H9 (cell line): ENCODE measurements around the gene PLXNA4. TPM values are rescaled to one million over a fixed set of nuclear protein-coding genes. Genes with fewer than 3 reads are reported as not detected.

ENCODE experiments used
- DNase-seq: peaks from one replicate; pipeline ENCODE4 v3.0.0-alpha.2; 2017
- H2AFZ ChIP-seq: one replicate; pipeline ENCODE4 v1.6.1; 2013; ENCODE audit warnings: mild to moderate bottlenecking, low read length, control low read depth, moderate library complexity
- H2AK5ac ChIP-seq: 2 replicates; pipeline ENCODE4 v1.6.1; 2013; ENCODE audit warnings: low read length, control low read depth, mixed read lengths; ENCODE audit not compliant: insufficient read length
- H2BK120ac ChIP-seq: one replicate; pipeline ENCODE4 v1.6.1; 2013; ENCODE audit warnings: low read depth, mild to moderate bottlenecking, low read length, control low read depth, inconsistent platforms; ENCODE audit not compliant: poor library complexity, severe bottlenecking
- H2BK12ac ChIP-seq: 2 replicates; pipeline ENCODE4 v1.6.1; 2013; ENCODE audit warnings: low read length, control low read depth, mixed read lengths, low read depth; ENCODE audit not compliant: insufficient read length
- H2BK15ac ChIP-seq: 2 replicates; pipeline ENCODE4 v1.6.1; 2013; ENCODE audit warnings: low read depth, low read length, control low read depth
- H2BK20ac ChIP-seq: one replicate; pipeline ENCODE4 v1.6.1; 2013; ENCODE audit warnings: low read depth, mild to moderate bottlenecking, low read length, control low read depth, inconsistent platforms; ENCODE audit not compliant: poor library complexity, severe bottlenecking
- H2BK5ac ChIP-seq: 2 replicates; pipeline ENCODE4 v1.6.1; 2013; ENCODE audit warnings: low read length, control low read depth, mixed read lengths; ENCODE audit not compliant: insufficient read length
- H3K14ac ChIP-seq: 2 replicates; pipeline ENCODE4 v1.6.1; 2013; ENCODE audit warnings: low read length, control low read depth; ENCODE audit not compliant: insufficient read depth
- H3K18ac ChIP-seq: 2 replicates; pipeline ENCODE4 v1.6.1; 2013; ENCODE audit warnings: low read depth, mild to moderate bottlenecking, mixed read lengths, low read length, control low read depth; ENCODE audit not compliant: insufficient read length
- H3K23ac ChIP-seq: 2 replicates; pipeline ENCODE4 v1.6.1; 2013; ENCODE audit warnings: low read length, control low read depth, mixed read lengths, low read depth; ENCODE audit not compliant: insufficient read length
- H3K23me2 ChIP-seq: 2 replicates; pipeline ENCODE4 v1.6.1; 2013; ENCODE audit warnings: low read depth, mild to moderate bottlenecking, mixed read lengths, low read length, control low read depth; ENCODE audit not compliant: insufficient read length, poor library complexity, severe bottlenecking
- H3K27ac ChIP-seq: 2 replicates; pipeline ENCODE4 v1.5.1; 2013; ENCODE audit warnings: low read length, control low read depth, mixed read lengths, low read depth; ENCODE audit not compliant: insufficient read length
- H3K27me3 ChIP-seq: 2 replicates; pipeline ENCODE4 v1.6.1; 2013; ENCODE audit warnings: low read length, control low read depth, inconsistent platforms; ENCODE audit not compliant: insufficient read depth
- H3K4ac ChIP-seq: 2 replicates; pipeline ENCODE4 v1.6.1; 2013; ENCODE audit warnings: low read depth, mild to moderate bottlenecking, control low read depth, inconsistent platforms, low read length, moderate library complexity
- H3K4me1 ChIP-seq: 2 replicates; pipeline ENCODE4 v1.6.1; 2013; ENCODE audit warnings: low read length, control low read depth, inconsistent platforms; ENCODE audit not compliant: insufficient read depth
- H3K4me2 ChIP-seq: 2 replicates; pipeline ENCODE4 v1.6.1; 2013; ENCODE audit warnings: low read length, control low read depth, mixed read lengths; ENCODE audit not compliant: insufficient read length, insufficient read depth
- H3K56ac ChIP-seq: 2 replicates; pipeline ENCODE4 v1.6.1; 2013; ENCODE audit warnings: low read depth, mild to moderate bottlenecking, mixed read lengths, low read length, control low read depth; ENCODE audit not compliant: insufficient read length
- H3K79me1 ChIP-seq: 2 replicates; pipeline ENCODE4 v1.6.1; 2013; ENCODE audit warnings: low read depth, mild to moderate bottlenecking, moderate library complexity, low read length, control low read depth, inconsistent platforms; ENCODE audit not compliant: insufficient read depth, poor library complexity, severe bottlenecking
- H3K79me2 ChIP-seq: 2 replicates; pipeline ENCODE4 v1.6.1; 2013; ENCODE audit warnings: low read length, control low read depth, inconsistent platforms; ENCODE audit not compliant: insufficient read depth
- H3K9ac ChIP-seq: 2 replicates; pipeline ENCODE4 v1.6.1; 2013; ENCODE audit warnings: low read length, control low read depth, mixed read lengths; ENCODE audit not compliant: insufficient read length; ENCODE audit errors: extremely low read depth
- H3K9me3 ChIP-seq: one replicate; pipeline ENCODE4 v1.6.1; 2013; ENCODE audit warnings: low read depth, low read length, inconsistent platforms; ENCODE audit not compliant: control insufficient read depth
- H3T11ph ChIP-seq: one replicate; pipeline ENCODE4 v1.6.1; 2013; ENCODE audit warnings: mild to moderate bottlenecking, low read length, control low read depth, inconsistent platforms
- H4K20me1 ChIP-seq: one replicate; pipeline ENCODE4 v1.6.1; 2013; ENCODE audit not compliant: control insufficient read depth, insufficient read length, insufficient read depth
- H4K5ac ChIP-seq: 2 replicates; pipeline ENCODE4 v1.6.1; 2013; ENCODE audit warnings: low read depth, mild to moderate bottlenecking, mixed read lengths, low read length, control low read depth; ENCODE audit not compliant: insufficient read length
- H4K8ac ChIP-seq: replicated peaks from 2 replicates; pipeline ENCODE4 v1.6.1; 2013; ENCODE audit warnings: low read length, control low read depth, mixed read lengths, low read depth; ENCODE audit not compliant: insufficient read length
- H4K91ac ChIP-seq: 2 replicates; pipeline ENCODE4 v1.6.1; 2013; ENCODE audit warnings: low read depth, mild to moderate bottlenecking, moderate library complexity, mixed read lengths, low read length, control low read depth; ENCODE audit not compliant: insufficient read length
- H3K27ac Mint-ChIP-seq, 3 experiments: 2 replicates in 2 of 3; 3 replicates in 1 of 3; pipeline ENCODE4 v1.8.0; 2020 to 2021; ENCODE audit warnings: mixed read lengths in 3 of 3, mild to moderate bottlenecking in 1 of 3, moderate library complexity in 1 of 3
- H3K27me3 Mint-ChIP-seq: 2 replicates; pipeline ENCODE4 v1.8.0; 2021; ENCODE audit warnings: low read depth, mild to moderate bottlenecking, moderate library complexity, mixed read lengths
- H3K36me3 Mint-ChIP-seq, 3 experiments: 2 replicates in 2 of 3; 3 replicates in 1 of 3; pipeline ENCODE4 v1.8.0; 2020 to 2021; ENCODE audit warnings: low read depth in 3 of 3, mixed read lengths in 3 of 3; ENCODE audit not compliant: insufficient read depth in 1 of 3
- H3K4me1 Mint-ChIP-seq, 2 experiments: 2 replicates each; pipeline ENCODE4 v1.8.0; 2020; ENCODE audit warnings: mixed read lengths in 2 of 2
- H3K4me3 Mint-ChIP-seq, 2 experiments: 2 replicates in 1 of 2; 3 replicates in 1 of 2; pipeline ENCODE4 v1.8.0; 2020 to 2021; ENCODE audit warnings: mild to moderate bottlenecking in 2 of 2, mixed read lengths in 2 of 2, moderate library complexity in 1 of 2
- H3K9me3 Mint-ChIP-seq, 2 experiments: 2 replicates in 1 of 2; 3 replicates in 1 of 2; pipeline ENCODE4 v1.8.0; 2020; ENCODE audit warnings: mild to moderate bottlenecking in 2 of 2, mixed read lengths in 2 of 2, moderate library complexity in 1 of 2
- CTCF ChIP-seq: fragments of 200-600 bp; sonication (generic); conservative IDR thresholded peaks from 3 replicates; pipeline ENCODE4 v1.8.0; 2021; ENCODE audit warnings: antibody characterized with exemption, mild to moderate bottlenecking
- WGBS: extraction: QIAGEN DNeasy Blood & Tissue Kit; methylation state at CpG from one replicate; pipeline ENCODE4 v1.1.7; 2013; ENCODE audit warnings: missing lambda C conversion rate, low lambda C conversion rate, mixed read lengths; ENCODE audit not compliant: insufficient read length; ENCODE audit errors: extremely low coverage; 5-methylcytosine and 5-hydroxymethylcytosine counted together
- total RNA-seq: library from RNA; stranded (reverse); gene quantifications from 2 replicates; pipeline ENCODE4 v1.2.1, GENCODE V29; 2021

The PLXNA4 gene
- total RNA-seq, 1 experiment from 2014 or later: 0.35 TPM

DNA sequence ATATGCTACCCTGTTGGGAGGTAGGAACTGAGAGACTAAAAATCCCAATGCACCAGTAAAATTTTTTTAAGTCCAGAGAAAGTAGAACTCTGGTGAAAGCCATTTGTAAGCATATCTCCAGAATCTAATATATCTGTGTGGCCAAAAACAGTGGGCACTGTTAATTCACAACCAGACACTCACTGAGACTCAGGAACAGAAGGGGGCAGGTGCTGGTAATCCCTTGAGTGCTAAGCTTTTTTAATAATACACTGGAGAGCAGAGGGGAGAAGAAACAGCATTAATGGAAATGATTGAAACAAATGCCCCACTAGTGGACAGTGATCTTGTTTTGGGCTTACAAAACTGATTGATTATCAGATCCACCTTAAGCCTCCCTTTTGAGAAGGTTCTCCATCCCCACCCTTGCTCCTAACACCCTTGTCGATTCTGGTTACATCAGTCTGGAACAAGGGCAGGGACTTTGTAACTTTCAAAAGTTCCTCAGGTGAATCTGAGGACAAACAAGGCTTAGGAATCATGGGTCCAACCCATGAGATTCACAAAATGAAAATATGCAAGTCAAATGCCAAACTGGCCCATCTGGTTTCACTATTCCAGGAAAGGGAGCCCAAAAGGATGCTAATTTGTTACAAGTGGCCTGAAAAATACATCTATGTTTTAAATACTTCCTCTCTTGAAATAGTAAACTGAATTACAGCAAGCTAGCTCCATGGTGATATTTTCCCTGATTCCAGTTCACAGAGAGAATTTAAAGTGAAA lies 29.7 kb downstream of the PLXNA4 start:
- Histone ChIP-seq H3K4me2 (no peak overlapping the region), H3K4ac (no peak overlapping the region), H2AFZ (no peak overlapping the region), H3K27me3 (no peaks in the 10 kb centered on the region), H3K14ac (no peak overlapping the region), H2BK5ac (no peak overlapping the region), H2AK5ac (no peak overlapping the region), H3K18ac (no peak overlapping the region), H3K79me2 (no peaks in the 10 kb centered on the region), H3K27ac (no peak overlapping the region), H3K56ac (no peak overlapping the region), H4K5ac (no peak overlapping the region), H3K23me2 (no peaks in the 10 kb centered on the region), H4K20me1 (no peaks in the 10 kb centered on the region), H2BK15ac (no peak overlapping the region), H4K91ac (no peak overlapping the region), H3K23ac (no peak overlapping the region), H2BK20ac (no peak overlapping the region), H3K4me1 (peaks cover 6% of the 10 kb centered on the region; the same call in 1 of the 2 replicates), H3K79me1 (no peaks in the 10 kb centered on the region), H2BK12ac (no peak overlapping the region), H3K9ac (no peak overlapping the region), H3T11ph (no peak overlapping the region), H3K9me3 (no peaks in the 10 kb centered on the region), H4K8ac (no peak overlapping the region), H2BK120ac (no peak overlapping the region)
- Mint-ChIP-seq H3K27ac (no peak overlapping the region), H3K27me3 (peaks cover 69% of the 10 kb centered on the region), H3K36me3 (peaks cover 8 to 12% (median 11%) of the 10 kb centered on the region in 3 experiments; a peak in 6 of 7 replicates), H3K9me3 (peaks cover 11 to 19% of the 10 kb centered on the region in 2 experiments), H3K4me3 (no peak overlapping the region), H3K4me1 (peaks cover 45 to 51% of the 10 kb centered on the region in 2 experiments)
- no CpG with 5 or more reads among the region's 1 CpG for WGBS
- no peak for DNase-seq
- TF ChIP-seq CTCF: no peak
